Erythroblast (primary cell): ENCODE data around the gene UBE2D2.

ENCODE experiments used
- GATA1 ChIP-seq: IDR thresholded peaks from 2 replicates; pipeline ENCODE4 v1.6.1; 2011; ENCODE audit warnings: low read depth, mild to moderate bottlenecking, control low read depth, low read length, moderate library complexity
- POLR2A ChIP-seq: IDR thresholded peaks from 2 replicates; pipeline ENCODE4 v1.6.1; 2011; ENCODE audit warnings: mild to moderate bottlenecking, low read length

DNA sequence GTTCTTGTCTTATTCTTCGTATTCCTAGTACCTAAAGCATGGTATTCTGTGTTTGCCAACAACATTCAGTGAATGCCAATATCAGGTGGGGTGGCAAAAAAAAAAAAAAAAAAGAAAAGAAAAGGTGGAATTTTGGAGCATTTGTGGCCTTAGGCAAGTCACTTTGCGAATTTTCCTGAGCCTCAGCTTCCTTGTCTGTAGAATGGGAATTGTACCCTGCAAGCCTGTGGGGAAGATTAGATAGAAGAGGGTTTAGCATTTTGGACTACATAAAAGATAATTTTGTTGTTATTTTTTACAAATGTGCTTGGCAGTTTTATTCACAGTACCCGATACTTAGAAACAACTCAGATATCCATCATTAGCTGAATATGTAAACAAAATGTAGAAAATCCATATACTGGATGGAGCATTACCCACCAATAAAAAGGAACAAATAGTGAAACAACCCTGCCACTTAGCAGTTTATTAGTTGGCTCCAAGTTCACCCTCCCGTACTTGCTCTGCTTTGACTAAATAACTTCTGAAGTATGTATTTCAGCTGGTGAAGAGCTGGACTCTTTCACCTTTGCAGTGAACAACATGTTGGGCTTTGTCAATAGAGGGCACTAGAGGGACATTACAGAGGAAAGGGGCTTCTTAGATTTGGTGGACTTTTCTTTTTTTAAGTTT is 13.6 kb downstream of the UBE2D2 start:
- TF ChIP-seq POLR2A, result no peak
- TF ChIP-seq GATA1, result no peak
